Stimulated activated CD8-positive, alpha-beta memory T cell treated with anti-CD3 and anti-CD28 coated beads, Interleukin-12 subunit alpha, Interleukin-12 subunit beta, amount 100 ng/mL, for 24 hours (primary cell): ENCODE measurements around the gene NFKB1.

Experiments used
- DNase-seq: peaks from one replicate; pipeline ENCODE4 v3.0.0-alpha.2; 2020; ENCODE audit errors: extremely low read depth

The NFKB1 gene

DNA sequence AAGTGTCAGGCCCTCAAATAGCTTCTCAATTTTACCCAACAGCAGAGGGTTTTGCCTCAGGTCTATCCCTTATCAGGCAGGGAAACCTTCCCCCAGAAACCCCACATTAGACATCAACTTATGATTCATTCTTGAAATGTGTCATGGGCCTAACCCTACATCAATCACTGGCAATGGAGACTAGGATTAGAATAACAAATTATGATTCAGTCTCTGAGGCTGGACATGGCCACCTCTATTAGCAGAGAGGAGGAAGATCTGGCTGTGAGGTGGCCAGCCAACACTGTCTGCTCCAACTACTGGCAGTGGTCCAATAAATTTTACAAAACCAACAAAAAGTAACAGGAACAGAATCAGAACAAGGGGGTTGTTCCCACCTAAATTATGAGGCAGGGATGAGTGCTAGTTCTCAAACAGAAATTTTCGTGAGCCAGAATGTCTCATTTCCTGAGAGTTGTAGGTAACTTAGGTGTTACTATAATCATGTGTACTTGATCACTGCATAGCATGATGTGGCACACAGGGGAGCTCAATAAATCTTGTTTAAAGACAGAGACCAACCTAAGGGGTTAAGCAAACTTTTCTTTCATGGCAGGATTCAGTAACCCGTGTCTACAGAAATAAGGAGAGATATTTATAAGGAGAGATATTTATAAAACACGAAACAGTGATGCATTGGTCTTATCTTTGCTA, 126.8 kb downstream of the NFKB1 start:
- DNase-seq = no peak

DNA sequence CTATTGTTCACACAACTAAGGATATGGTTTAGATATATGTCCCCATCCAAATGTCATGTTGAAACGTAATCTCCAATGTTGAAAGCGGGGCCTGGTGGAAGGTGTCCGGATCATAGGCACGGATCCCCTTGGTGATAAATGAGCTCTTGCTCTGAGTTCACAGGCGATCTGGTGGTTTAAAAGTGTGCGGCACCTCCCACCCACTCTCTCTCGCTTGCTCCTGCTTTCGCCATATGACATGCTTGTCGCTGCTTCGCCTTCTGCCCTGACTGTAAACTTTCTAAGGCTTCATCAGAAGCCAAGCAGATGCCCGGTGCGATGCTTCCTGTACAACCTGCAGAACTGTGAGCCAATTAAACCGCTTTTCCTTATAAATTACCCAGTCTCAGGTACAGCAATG, 128.5 kb downstream of the NFKB1 start:
- no peak for DNase-seq

DNA sequence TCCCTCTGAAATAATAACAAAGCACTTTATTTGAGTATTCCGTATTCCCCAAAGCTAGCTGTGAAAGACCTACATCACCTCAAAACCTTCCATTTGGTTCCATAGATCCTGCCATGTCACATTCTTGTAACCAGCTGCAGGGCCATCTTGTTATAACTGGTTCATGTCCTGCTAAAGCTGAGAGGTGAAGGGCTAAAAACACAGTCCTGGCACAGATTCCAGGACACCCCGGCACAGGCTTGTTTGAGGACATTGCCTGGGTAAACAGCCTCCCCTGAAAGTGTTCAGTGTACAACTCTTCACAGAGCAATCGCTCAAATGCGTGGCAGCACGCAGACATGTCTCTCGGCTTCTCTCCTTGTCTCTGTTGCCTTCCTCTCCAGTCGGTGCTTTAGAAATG, 130.5 kb downstream of the NFKB1 start:
- DNase-seq = no peak

DNA sequence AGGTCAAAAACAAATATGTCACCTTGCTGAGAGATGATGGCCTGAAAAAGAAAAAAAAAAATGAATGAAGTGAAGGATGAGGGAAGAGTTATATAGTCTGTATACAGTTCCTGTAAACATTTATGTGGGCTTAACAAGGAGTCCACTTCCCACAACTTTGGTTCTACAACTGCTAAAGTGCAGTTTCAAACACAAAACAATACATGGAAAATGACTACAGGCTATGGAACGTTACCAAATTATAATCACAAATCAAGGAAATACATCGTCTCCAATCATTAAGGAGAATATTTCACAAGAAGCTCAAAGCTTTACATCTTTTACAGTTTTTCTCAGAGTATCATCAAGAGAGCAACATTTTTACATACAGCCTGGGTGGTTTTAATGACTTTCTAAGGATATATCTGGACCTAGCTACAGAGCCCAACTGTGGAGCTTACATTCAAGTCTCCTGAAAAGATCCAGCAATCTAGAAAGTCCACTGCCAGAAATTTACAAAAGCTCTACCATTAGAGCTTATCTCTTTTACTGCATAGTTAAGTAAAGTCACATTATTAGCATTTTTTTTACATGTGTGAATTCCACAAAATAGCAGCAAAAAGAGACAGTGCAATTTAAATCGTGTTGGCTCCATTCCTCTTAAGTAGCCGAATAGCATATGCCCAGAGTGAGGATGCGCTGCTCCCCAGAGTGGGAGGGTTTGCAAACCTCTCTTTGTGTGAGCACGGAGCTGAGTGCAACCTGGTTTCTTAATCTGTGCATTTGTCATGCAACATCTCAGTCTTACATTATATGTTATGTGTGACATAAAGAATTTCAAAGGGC, 131.3 kb downstream of the NFKB1 start:
- no peak for DNase-seq

DNA sequence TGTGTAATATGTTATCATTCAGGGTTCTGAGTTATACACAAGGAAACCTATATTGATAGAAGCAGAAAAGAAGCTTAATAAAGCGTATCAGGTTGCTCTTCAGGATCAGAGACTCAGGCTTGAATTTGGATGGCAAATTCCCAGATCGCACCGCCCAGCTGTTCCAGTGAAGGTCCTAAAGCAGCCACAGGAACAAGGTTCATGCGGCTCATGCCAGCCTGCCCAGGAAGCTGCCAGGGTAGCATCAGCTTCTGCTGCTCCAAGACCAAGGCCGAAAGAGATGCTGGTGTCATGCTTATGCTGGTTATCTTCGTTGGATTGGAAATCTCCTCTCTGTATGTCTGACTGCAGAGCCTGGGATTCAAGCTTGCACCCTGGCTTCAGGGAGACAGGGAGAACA, 131.9 kb downstream of the NFKB1 start:
- no peak for DNase-seq

DNA sequence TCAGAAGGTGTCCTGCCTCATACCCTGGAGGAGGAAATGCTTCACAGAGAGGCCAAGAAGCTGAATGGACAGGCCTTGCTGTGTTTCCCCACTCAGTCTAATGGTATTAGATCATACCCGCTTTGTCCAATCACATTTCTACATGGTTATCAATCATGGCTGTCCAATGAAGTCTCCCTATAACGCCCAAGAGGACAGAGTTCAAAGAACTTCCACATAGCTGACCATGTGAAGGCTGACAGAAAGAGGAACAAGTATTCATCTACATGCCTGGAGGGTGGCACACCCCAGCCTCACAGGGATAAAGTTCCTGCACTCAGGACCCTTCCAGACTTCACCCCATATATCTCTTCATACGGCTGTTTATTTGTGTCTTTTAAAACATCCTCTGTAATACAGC, 136.2 kb downstream of the NFKB1 start:
- DNase-seq = no peak

DNA sequence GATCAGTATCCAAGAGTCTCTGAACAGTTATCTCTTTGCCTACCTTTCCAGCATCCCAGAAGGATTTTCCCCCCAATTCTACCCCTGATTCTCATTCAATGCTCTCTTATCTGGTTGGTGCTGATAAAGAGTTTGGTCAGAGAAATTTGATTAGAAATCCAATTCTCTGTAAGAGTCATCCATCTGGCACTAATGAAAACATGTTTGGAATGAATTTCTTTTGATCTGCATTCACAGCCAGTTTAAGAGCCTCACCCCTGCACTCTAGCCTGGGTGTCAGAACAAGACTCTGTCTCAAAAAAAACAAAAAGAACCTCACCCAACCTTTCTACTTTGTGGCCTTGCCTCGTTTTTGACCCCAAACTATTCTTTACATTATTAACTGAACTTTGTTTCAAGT, 137.5 kb downstream of the NFKB1 start:
- DNase-seq = no peak

DNA sequence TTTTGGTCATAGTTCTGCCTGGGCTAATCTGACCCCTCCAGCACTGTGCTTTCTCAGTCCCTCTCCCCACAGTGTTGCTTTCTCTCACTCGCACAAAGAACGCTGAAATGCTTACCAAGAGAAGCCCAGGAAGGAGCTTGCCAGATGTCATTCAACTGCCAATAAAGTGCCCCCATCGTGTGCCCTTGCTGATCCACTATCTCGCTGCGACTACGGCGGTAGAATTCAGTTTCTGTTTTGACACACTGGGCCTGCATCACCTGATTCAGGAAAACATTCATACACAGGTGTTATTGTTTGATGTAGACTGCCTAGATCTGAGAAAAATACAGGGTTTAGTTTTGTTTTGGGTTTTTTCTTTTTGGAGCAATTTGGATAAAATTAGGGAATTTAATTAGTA, 138.4 kb downstream of the NFKB1 start:
- no peak for DNase-seq

DNA sequence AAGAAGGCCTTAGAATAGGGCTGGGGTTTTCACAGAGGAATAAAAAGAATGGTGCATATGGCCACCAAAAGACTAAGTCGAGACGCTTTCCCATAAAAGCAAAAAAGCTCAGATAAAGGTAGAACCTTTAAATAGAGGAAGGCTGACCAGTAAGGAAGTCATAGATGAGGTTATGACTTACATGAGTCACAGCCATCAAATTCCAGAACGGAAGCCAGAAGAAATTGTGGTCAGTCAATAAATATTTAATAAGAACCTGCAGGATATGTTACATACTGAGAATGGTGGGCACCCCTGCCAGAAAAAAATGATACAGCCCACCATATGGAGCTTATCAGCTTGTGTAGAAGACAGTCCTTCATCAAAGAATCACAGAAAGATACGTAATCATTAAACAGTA, 139.5 kb downstream of the NFKB1 start:
- no peak for DNase-seq

DNA sequence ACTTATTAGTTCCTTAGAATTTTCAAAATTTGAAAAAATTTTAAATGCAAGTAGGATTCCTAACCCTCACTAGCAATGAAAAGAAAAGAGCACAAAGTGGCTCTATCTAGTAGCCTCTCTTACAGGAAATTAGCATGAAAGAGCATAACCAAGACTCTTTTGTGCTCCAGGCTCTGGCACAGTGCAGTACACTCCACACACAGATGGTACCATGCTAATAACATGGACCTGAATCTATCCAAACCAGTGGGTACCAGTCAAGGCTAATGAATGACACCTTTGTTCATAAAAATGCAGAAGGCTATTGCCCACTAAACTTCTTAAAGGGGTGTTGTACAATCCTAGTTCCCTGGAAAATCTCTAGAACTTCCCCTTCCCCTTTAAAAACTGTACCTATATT, 140.6 kb downstream of the NFKB1 start:
- no peak for DNase-seq

DNA sequence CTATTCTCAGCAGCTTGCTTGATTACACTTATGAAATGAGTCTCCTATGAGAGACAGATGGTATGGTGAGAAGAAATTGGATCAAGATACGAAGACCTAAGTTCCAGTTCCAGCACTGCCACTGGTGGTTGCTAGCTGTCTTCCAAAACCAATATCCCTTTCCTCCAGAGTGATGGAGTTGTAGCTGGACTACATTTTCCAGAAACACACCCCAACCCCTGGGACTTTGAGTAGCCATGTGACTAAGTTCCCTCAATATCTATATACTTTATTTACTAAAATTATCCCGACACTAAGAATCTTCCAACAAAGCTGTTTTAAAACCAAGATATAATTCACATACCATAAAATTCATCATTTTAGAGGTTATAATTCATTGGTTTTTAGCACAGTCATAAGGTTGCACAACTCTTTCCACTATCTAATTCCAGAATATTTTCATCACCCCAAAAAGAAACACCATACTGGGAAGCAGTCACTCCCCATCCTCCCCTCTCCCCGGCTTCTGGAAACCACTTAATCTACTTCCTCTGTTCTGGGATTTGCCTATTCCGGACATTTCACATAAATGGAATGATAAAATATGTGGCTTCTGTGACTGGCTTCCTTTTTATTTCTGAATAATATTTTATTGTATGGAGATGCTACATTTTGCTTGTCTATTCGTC, 141.6 kb downstream of the NFKB1 start:
- DNase-seq = no peak

DNA sequence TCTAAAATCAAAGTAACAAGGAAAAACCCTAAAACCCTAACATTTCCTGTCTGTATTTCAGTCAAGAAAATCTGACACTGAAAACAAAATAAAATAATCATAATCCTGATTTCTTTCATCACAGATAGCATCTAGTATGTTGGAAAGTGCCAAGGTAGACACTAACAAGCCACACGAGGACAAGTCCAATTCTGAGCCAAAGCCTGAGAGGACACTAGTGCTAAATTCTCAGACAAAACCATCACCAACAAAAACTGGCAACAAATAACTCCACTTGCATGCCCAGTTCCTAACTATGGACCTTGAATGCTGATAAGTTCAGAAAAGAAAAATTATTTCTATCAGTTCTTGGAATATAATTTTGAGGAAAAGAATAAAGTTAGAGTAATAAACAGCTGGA, 146.0 kb downstream of the NFKB1 start:
- no peak for DNase-seq

DNA sequence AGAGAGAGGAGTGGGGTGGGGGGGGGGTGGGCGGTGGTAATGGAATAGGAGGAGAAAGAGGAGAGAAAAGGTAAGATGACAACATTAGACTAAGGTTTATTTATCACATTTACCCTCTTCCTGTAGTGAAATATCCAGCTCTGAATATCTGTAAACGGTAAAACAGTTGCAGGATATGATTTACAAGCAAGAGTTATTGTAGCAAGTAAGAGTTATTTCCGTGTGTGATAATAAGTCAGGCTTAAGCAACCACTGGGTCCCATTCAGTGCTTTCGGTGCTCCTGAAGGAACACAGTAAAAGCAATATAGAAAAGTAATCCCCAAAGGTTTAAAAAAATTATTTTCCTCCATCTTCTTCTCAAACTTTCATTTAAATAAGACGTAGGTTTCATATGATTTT, 156.0 kb downstream of the NFKB1 start:
- no peak for DNase-seq

DNA sequence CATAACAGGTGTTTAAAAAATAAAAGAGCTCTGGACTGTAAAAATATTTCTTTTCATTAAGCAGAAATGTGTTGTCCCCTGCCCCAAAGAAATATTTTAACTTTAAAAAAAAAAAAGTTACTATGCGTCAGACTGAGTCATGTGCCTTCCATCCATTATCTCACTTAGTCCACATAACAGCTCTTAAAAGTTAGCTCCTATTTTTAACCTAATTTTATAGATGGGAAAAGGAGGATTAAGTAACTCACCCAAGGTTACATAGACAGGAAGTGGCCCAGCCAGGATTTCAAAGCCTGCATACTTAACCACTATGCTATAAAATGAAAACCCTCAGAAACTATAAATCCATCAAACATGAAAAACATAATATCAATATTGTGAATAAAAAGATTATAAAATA, 161.9 kb downstream of the NFKB1 start:
- DNase-seq = no peak

DNA sequence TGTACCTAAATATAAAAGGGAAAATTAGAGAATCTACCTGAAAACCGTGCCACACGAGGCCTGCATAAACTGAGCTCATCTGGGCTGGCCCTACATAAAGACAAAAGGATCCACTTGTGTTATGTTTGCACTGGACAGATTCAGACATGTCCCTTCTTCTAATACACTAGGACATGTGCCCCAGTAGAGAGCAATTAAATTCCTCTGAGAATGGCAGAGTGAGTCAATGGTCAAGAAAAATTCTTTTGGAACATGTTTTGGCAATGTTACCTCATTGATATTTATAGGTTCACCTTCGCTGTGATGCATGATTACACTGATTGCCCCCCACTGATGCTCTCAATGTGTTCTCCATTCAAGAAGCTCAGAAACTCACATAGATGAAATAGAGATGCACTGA, 164.4 kb downstream of the NFKB1 start:
- no peak for DNase-seq
